ENCODE data around the gene TEX22.

TEX22 gene

GRCh38 chr14:105420974-105421674 is 22.8 kb downstream of the TEX22 start:
- peak; percentile 49 for DNase-seq (ENCODE audit: low spot score)

- no peak for DNase-seq (ENCODE audit: low spot score)
Observed at GRCh38 chr14:105421723-105422615, 23.6 kb downstream of the TEX22 start.

- DNase-seq (ENCODE audit: low spot score), result no peak
Observed at GRCh38 chr14:105422695-105423487, 24.6 kb downstream of the TEX22 start.

- no peak for DNase-seq (ENCODE audit: low spot score)
Observed at GRCh38 chr14:105423488-105424195, 25.3 kb downstream of the TEX22 start.

GRCh38 chr14:105424861-105425260 is 26.5 kb downstream of the TEX22 start:
- no peak for DNase-seq (ENCODE audit: low spot score)

- DNase-seq (ENCODE audit: low spot score), result no peak
Observed at GRCh38 chr14:105425823-105426247, 27.5 kb downstream of the TEX22 start.

GRCh38 chr14:105426416-105427130 is 28.2 kb downstream of the TEX22 start:
- no peak for DNase-seq (ENCODE audit: low spot score)

GRCh38 chr14:105427412-105427811 is 29.1 kb downstream of the TEX22 start:
- DNase-seq (ENCODE audit: low spot score), result no peak

- no peak for DNase-seq (ENCODE audit: low spot score)
Observed at GRCh38 chr14:105427936-105428485, 29.7 kb downstream of the TEX22 start.

- no peak for DNase-seq (ENCODE audit: low spot score)
Observed at GRCh38 chr14:105430042-105430441, 31.7 kb downstream of the TEX22 start.

- DNase-seq (ENCODE audit: low spot score), result no peak
Observed at GRCh38 chr14:105430565-105430964, 32.2 kb downstream of the TEX22 start.

GRCh38 chr14:105431256-105431655 is 32.9 kb downstream of the TEX22 start:
- no peak for DNase-seq (ENCODE audit: low spot score)

- DNase-seq (ENCODE audit: low spot score), result no peak
Observed at GRCh38 chr14:105432657-105433056, 34.3 kb downstream of the TEX22 start.

- DNase-seq (ENCODE audit: low spot score), result no peak
Observed at GRCh38 chr14:105433161-105433605, 34.8 kb downstream of the TEX22 start.

GRCh38 chr14:105436402-105436801 is 38.1 kb downstream of the TEX22 start:
- DNase-seq (ENCODE audit: low spot score), result no peak

GRCh38 chr14:105436891-105437722 is 38.8 kb downstream of the TEX22 start:
- DNase-seq (ENCODE audit: low spot score), result no peak

GRCh38 chr14:105437723-105438500 is 39.6 kb downstream of the TEX22 start:
- no peak for DNase-seq (ENCODE audit: low spot score)

- no peak for DNase-seq (ENCODE audit: low spot score)
Observed at GRCh38 chr14:105439179-105439578, 40.8 kb downstream of the TEX22 start.

Measured in HuH-7.5 (cell line).